ENCODE results near the gene CCRL2. TPM values are rescaled to one million over a fixed set of nuclear protein-coding genes. Genes with fewer than 3 reads are reported as not detected.
"Not testable (repeated sequence)": the region's sequence is repeated elsewhere in the genome, so short reads cannot be mapped to it uniquely, and the experiment has no call there.

The CCRL2 gene
- total RNA-seq, 1 experiment from 2014 or later: 1.2 TPM

GRCh38 chr3:46383951-46384330, 23.1 kb upstream of the CCRL2 start:
- peaks cover 41% of the 10 kb centered on the region for H3F3A ChIP-seq (ENCODE audit: insufficient read depth, low read depth)
- no TSS peak for BruUV-seq (replicated peaks)

DNA sequence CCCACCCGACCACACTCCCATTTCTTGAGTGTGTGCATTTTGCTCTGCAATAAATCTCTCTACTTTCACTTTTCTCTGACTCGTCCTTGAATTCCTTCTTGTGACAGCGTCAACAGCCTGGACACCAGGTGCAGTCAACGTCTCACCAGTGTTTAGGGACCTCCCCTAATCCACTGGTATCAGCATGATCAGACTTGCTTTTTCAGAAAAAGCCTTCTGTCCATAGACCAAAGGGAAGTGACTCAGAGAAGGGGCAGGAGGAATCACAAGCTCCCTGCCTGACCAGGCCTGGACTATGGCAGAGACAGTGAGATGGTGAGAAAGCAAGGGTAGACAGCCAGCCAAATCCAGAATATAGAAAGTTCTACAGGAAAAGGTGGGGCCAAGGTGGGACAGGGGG, 20.9 kb upstream of the CCRL2 start:
- intact Hi-C loops (cut with micrococcal nuclease; ENCODE audit: unreplicated experiment): no loop called here

More at GRCh38 chr3:46383951-46384330, 23.1 kb upstream of the CCRL2 start:
- Histone ChIP-seq H4K20me1 (ENCODE audit: insufficient read depth) (no peaks in the 10 kb centered on the region), H2AFZ (no peak overlapping the region), H3K4me2 (no peak overlapping the region), H3K4me1 (replicated peaks; ENCODE audit: insufficient read depth) (peaks cover 57% of the 10 kb centered on the region), H3K27me3 (ENCODE audit: insufficient read depth, low read depth) (no peaks in the 10 kb centered on the region), H3K4me3 (no peak overlapping the region), H3K9me2 (ENCODE audit: insufficient read depth) (no peaks in the 10 kb centered on the region), H3K9me3 (ENCODE audit: insufficient read depth, low read depth) (no peaks in the 10 kb centered on the region; the same call in 1 of the 2 replicates), H3K36me3 (ENCODE audit: low read depth) (peaks cover 14% of the 10 kb centered on the region), H3K27ac (no peak overlapping the region), H3K79me2 (ENCODE audit: low read depth) (peaks cover 12% of the 10 kb centered on the region)
- ChIA-PET POLR2A (ENCODE audit: unreplicated experiment) (no interaction called here), CTCF (interaction anchor here (0.8 kb wide), 1 partner anchor 43 kb away, joined by 3 read pairs; no protein-coding TSS in a partner anchor)
- TF ChIP-seq EZH2 (IDR thresholded peaks at IDR 0.05; ENCODE audit: low read depth): no peak
- TF ChIP-seq, protein P1, sequence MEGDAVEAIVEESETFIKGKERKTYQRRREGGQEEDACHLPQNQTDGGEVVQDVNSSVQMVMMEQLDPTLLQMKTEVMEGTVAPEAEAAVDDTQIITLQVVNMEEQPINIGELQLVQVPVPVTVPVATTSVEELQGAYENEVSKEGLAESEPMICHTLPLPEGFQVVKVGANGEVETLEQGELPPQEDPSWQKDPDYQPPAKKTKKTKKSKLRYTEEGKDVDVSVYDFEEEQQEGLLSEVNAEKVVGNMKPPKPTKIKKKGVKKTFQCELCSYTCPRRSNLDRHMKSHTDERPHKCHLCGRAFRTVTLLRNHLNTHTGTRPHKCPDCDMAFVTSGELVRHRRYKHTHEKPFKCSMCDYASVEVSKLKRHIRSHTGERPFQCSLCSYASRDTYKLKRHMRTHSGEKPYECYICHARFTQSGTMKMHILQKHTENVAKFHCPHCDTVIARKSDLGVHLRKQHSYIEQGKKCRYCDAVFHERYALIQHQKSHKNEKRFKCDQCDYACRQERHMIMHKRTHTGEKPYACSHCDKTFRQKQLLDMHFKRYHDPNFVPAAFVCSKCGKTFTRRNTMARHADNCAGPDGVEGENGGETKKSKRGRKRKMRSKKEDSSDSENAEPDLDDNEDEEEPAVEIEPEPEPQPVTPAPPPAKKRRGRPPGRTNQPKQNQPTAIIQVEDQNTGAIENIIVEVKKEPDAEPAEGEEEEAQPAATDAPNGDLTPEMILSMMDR (conservative IDR thresholded peaks at IDR 0.05): no peak
- intact Hi-C loops (cut with micrococcal nuclease; ENCODE audit: unreplicated experiment): loop anchor here (5.0 kb wide), 1 partner anchor 173 kb away; no protein-coding TSS in a partner anchor
- no peak for DNase-seq

DNA sequence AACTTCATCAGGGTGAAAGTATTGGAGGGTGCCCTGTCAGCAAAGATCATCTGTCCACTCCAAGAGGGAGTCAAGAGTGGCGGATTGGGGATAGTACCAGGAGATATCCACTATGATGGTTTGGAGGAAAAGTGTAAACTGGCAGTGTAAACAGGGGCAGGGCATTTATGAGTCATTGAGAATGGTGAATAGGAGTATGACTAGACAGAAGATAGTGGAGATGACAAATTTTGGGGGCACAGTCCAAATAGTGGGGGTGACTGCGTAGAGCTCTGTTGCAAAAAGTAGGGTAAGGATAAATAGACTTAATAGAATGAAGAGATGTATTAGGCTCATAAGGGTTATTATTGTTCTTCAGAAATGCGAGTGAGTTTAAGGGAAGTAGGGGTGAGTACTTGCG, 18.2 kb upstream of the CCRL2 start:
- CTCF ChIA-PET: not testable (repeated sequence)

More for the DNA sequence above, 20.9 kb upstream of the CCRL2 start:
- CTCF ChIA-PET: interaction anchor here (0.6 to 0.8 kb wide), 2 partner anchors 29 to 56 kb away, joined by 3 to 6 read pairs; no protein-coding TSS in a partner anchor
- Histone ChIP-seq H3K4me3 (no peak overlapping the region; the same call in 1 of the 2 replicates), H4K20me1 (ENCODE audit: insufficient read depth) (no peaks in the 10 kb centered on the region), H3K27ac (peak overlapping the region; percentile 95), H3K36me3 (ENCODE audit: low read depth) (peaks cover 26% of the 10 kb centered on the region), H3F3A (ENCODE audit: insufficient read depth, low read depth) (peaks cover 35% of the 10 kb centered on the region), H3K27me3 (ENCODE audit: insufficient read depth, low read depth) (no peaks in the 10 kb centered on the region), H3K9me2 (ENCODE audit: insufficient read depth) (no peaks in the 10 kb centered on the region), H3K79me2 (ENCODE audit: low read depth) (peaks cover 35% of the 10 kb centered on the region), H2AFZ (no peak overlapping the region), H3K4me2 (peak overlapping the region; percentile 95), H3K4me1 (replicated peaks; ENCODE audit: insufficient read depth) (peaks cover 67% of the 10 kb centered on the region), H3K9me3 (ENCODE audit: insufficient read depth, low read depth) (no peaks in the 10 kb centered on the region; the same call in 1 of the 2 replicates)
- TF ChIP-seq EZH2 (IDR thresholded peaks at IDR 0.05; ENCODE audit: low read depth): no peak
- POLR2A ChIA-PET (ENCODE audit: unreplicated experiment): interaction anchor here (0.5 to 0.6 kb wide), 2 partner anchors 172 to 182 kb away, joined by 3 to 9 read pairs; no protein-coding TSS in a partner anchor
- BruUV-seq (replicated peaks): no TSS peak
- peak; percentile 61 to 96 for DNase-seq

DNA sequence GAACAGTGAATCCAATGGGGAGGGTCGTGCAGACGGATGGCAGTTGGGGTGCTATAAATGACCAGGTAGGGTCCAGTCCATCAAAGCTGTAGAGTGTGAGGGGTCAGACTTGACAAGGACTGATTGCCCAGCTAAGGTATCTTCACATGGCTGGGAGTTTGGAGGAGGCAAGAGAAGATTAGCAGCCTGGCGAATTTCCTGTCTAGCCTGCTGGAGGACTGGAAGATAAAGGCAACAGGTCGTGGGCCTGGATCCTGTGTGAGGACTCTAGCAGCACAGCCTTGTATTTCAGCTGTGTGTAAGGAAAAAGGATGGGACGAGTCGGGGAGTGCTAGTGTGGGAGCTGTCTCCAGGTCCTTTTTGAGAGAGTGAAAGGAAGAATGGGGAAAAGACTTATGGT, 17.8 kb upstream of the CCRL2 start:
- peaks cover 44% of the 10 kb centered on the region for H3K79me2 ChIP-seq (ENCODE audit: low read depth)
- peak overlapping the region; percentile 95 for H3K27ac ChIP-seq
- peaks cover 81% of the 10 kb centered on the region for H3K4me1 ChIP-seq (replicated peaks; ENCODE audit: insufficient read depth)
- no peaks in the 10 kb centered on the region for H3K9me2 ChIP-seq (ENCODE audit: insufficient read depth)
- H3K4me2 ChIP-seq: peak overlapping the region; percentile 95
- TF ChIP-seq EZH2 (IDR thresholded peaks at IDR 0.05; ENCODE audit: low read depth): no peak
- TF ChIP-seq, protein P1 (conservative IDR thresholded peaks at IDR 0.05): no peak
- H4K20me1 ChIP-seq (ENCODE audit: insufficient read depth): no peaks in the 10 kb centered on the region
- no TSS peak for BruUV-seq (replicated peaks)
- H2AFZ ChIP-seq: no peak overlapping the region
- peak overlapping the region; percentile 62 for H3K4me3 ChIP-seq
- peaks cover 26% of the 10 kb centered on the region for H3K36me3 ChIP-seq (ENCODE audit: low read depth)
- no peaks in the 10 kb centered on the region; the same call in 1 of the 2 replicates for H3K9me3 ChIP-seq (ENCODE audit: insufficient read depth, low read depth)
- intact Hi-C loops (cut with micrococcal nuclease; ENCODE audit: unreplicated experiment): no loop called here
- ChIA-PET POLR2A (ENCODE audit: unreplicated experiment) (no interaction called here), CTCF (no interaction called here)
- H3F3A ChIP-seq (ENCODE audit: insufficient read depth, low read depth): peaks cover 63% of the 10 kb centered on the region
- DNase-seq: no peak
- no peaks in the 10 kb centered on the region for H3K27me3 ChIP-seq (ENCODE audit: insufficient read depth, low read depth)

More for the DNA sequence above, 18.2 kb upstream of the CCRL2 start:
- peaks cover 43% of the 10 kb centered on the region for H3K79me2 ChIP-seq (ENCODE audit: low read depth)
- intact Hi-C loops (cut with micrococcal nuclease; ENCODE audit: unreplicated experiment); POLR2A ChIA-PET (ENCODE audit: unreplicated experiment); DNase-seq; H2AFZ ChIP-seq; H4K20me1 ChIP-seq (ENCODE audit: insufficient read depth); BruUV-seq (replicated peaks); H3K27me3 ChIP-seq (ENCODE audit: insufficient read depth, low read depth); H3K9me3 ChIP-seq (ENCODE audit: insufficient read depth, low read depth); H3K9me2 ChIP-seq (ENCODE audit: insufficient read depth): not testable (repeated sequence)
- peak overlapping the region; percentile 95 for H3K4me2 ChIP-seq
- peaks cover 77% of the 10 kb centered on the region for H3K4me1 ChIP-seq (replicated peaks; ENCODE audit: insufficient read depth)
- H3K27ac ChIP-seq: peak overlapping the region; percentile 95
- peaks cover 58% of the 10 kb centered on the region for H3F3A ChIP-seq (ENCODE audit: insufficient read depth, low read depth)
- peaks cover 26% of the 10 kb centered on the region for H3K36me3 ChIP-seq (ENCODE audit: low read depth)
- H3K4me3 ChIP-seq: peak overlapping the region; percentile 62; the same call in 1 of the 2 replicates

DNA sequence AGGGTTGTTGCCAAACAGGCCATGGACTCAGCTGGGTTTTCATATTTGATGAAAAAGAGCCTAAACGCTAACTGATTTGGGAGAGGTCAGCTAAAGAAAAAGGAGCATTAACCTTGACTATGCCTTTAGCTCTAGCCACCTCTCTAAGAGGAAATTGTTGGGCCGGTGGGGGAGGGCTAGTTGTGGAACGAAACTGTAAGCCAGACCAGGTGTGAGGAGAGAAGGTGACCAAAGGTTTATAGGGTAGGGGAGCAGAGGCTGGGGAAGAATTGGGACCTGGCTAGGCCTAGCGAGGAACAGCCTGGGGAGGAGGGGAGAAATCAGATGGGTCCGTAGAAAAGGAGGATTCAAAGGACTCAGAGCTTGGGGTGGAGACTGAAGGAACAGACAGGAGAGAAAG, 15.5 kb upstream of the CCRL2 start:
- CTCF ChIA-PET; H3K9me2 ChIP-seq (ENCODE audit: insufficient read depth); H4K20me1 ChIP-seq (ENCODE audit: insufficient read depth): not testable (repeated sequence)

More for the DNA sequence above, 15.5 kb upstream of the CCRL2 start:
- H3K9me3 ChIP-seq (ENCODE audit: insufficient read depth, low read depth); intact Hi-C loops (cut with micrococcal nuclease; ENCODE audit: unreplicated experiment); DNase-seq; H3K27me3 ChIP-seq (ENCODE audit: insufficient read depth, low read depth); BruUV-seq (replicated peaks); POLR2A ChIA-PET (ENCODE audit: unreplicated experiment); H2AFZ ChIP-seq: not testable (repeated sequence)
- Histone ChIP-seq H3K27ac (peak overlapping the region; percentile 95), H3K4me1 (replicated peaks; ENCODE audit: insufficient read depth) (peaks cover 94% of the 10 kb centered on the region), H3F3A (ENCODE audit: insufficient read depth, low read depth) (peaks cover 73% of the 10 kb centered on the region), H3K4me2 (peak overlapping the region; percentile 95), H3K79me2 (ENCODE audit: low read depth) (peaks cover 51% of the 10 kb centered on the region), H3K4me3 (peak overlapping the region; percentile 62), H3K36me3 (ENCODE audit: low read depth) (peaks cover 26% of the 10 kb centered on the region)
